ENCODE results near the gene TRABD.
A peak's percentile ranks its signal among the peaks of the same experiment; 100 is the strongest.
"Not testable (repeated sequence)": the region's sequence is repeated elsewhere in the genome, so short reads cannot be mapped to it uniquely, and the experiment has no call there.

The TRABD gene

DNA sequence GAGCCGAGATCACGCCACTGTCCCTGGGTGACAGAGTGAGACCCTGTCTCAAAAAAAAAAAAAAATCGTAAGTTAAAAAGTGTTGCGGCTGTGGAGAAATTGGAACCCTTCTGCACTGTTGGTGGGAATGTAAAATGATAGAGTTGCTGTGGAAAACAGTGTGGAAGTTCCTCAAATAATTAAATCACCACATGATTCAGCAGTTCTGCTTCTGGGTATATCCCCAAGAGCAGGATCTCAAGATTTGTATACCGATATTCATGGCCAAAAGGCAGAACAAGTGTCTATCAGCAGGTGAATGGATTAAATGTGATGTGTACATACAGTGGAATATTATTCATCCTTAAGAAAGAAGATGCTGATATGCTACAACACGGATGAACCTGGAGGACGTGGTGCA, 18.9 kb downstream of the TRABD start:
- no peak for DNase-seq (ENCODE audit: low spot score)

DNA sequence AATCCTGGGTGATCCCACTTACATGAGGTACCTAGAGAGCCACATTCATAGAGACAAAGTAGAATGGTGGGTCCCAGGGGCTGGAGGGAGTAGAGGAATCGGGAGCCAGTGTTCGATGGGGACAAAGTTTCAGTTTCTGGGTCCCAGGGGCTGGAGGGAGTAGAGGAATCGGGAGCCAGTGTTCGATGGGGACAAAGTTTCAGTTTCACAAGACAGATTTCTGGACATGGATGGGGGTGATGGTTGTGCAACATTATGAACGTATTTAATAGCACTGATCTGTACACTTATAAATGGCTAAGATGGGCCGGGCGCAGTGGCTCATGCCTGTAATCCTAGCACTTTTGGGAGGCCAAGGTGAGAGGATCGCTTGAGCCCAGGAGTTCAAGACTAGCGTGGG, 19.3 kb downstream of the TRABD start:
- DNase-seq (ENCODE audit: low spot score): not testable (repeated sequence)

DNA sequence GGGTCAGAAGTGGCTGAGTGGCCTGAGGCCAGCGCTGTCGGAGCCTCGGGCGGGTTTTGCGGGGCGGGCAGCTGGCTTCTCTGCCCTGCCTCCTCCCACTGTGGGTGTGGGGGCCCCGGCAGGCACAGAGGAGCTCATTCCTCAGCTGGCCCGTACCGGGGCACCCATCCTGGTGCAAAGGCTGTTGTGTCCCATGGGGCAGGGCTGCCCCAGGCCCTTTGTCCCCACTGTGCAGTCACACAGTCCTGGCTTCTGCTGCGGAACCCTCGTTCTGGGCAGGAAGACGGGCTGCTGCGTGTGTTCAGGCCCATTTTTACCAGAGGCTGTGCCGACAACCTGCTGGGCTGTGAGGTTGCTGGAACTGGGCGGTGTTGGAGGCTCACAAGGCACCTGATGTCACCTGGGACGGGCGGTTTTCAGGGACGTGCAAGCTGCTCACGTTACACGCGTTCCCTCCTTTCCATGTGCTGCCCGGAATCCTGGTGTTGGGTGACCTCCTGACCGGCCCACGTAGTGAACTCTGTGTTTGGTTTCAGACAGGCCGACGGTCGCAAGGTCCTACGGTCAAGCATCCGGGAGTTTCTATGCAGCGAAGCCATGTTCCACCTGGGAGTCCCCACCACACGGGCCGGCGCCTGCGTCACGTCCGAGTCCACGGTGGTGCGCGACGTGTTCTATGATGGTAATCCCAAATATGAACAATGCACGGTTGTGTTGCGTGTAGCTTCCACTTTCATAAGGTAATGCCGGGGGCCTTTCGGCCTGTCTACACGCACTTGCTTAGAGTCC, 20.3 kb downstream of the TRABD start:
- no peak for DNase-seq (ENCODE audit: low spot score)

DNA sequence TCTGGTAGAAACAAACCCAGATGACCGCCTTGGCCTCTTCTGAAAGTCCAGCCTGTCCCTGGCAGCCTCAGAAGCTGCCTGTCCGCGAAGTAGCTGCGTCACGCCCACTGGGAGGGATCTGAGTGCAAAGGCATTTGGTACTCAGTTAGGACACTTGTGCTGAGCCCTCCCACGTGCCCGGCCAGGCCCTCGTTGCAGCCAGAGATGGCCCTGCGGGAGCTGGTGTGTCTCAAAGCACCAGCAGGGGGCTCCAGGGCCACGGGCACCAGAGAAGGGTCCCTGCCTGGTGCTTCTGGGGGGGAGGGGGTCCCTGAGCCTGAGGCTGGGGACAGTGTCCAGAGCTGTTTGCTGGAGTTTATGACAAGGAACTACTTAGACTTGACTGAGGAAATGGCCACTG, 20.9 kb downstream of the TRABD start:
- DNase-seq (ENCODE audit: low spot score): no peak

DNA sequence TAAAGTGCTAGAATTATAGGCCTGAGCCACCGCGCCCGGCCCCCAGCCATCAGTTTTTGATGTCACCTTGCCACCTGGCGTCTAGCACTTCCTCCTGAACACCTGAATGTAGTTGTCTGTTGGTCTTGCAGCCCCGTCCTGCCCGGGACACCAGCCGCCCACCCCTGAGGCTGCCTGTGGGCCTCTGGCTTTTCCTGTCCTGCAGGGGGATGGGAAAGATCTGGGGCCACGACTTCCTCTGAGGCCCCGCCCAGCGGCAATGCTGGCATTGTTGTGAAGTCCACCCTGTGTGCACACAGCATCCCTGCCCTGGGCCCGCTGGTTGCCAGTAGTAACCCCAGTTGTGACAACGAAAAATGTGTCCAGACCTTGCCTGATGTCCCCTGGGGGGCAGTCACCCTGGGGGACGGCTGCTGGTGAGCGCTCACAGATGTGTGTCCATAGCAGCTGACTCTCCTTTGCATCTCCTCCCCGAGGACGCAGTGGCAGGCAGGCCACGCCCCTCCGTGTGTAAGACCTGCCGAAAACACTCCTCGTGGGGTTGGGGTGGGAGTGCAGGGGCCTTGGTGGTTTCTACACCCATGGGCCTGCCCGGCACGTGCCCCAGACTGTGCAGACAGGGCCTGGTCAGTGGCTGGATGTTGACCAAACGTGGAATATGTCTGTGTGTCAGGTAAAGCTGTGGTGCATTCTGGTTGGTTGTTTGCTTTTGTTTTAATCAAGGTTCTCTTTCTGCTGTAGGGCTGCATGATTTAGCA, 21.8 kb downstream of the TRABD start:
- no peak for DNase-seq (ENCODE audit: low spot score)

DNA sequence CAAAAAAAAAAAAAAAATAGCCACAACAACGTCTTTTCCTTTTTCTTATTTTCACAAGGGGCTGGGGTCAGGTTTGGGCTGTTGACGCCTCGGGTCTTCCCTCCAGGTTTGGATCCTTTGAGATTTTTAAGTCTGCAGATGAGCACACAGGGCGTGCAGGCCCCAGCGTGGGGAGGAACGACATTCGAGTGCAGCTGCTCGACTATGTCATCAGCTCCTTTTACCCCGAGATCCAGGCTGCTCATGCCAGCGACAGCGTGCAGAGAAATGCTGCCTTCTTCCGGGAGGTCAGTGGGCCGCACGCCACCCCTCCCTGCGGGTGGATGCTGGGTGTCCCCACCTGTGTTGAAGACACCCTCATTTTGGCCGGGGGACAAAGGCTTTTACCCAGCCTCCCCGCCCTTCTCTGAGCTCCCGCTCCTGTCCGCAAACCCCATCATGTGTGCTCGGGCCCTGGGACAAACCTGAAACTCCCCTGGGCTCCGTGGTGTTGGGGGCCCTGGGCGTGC, 22.8 kb downstream of the TRABD start:
- DNase-seq (ENCODE audit: low spot score): no peak

DNA sequence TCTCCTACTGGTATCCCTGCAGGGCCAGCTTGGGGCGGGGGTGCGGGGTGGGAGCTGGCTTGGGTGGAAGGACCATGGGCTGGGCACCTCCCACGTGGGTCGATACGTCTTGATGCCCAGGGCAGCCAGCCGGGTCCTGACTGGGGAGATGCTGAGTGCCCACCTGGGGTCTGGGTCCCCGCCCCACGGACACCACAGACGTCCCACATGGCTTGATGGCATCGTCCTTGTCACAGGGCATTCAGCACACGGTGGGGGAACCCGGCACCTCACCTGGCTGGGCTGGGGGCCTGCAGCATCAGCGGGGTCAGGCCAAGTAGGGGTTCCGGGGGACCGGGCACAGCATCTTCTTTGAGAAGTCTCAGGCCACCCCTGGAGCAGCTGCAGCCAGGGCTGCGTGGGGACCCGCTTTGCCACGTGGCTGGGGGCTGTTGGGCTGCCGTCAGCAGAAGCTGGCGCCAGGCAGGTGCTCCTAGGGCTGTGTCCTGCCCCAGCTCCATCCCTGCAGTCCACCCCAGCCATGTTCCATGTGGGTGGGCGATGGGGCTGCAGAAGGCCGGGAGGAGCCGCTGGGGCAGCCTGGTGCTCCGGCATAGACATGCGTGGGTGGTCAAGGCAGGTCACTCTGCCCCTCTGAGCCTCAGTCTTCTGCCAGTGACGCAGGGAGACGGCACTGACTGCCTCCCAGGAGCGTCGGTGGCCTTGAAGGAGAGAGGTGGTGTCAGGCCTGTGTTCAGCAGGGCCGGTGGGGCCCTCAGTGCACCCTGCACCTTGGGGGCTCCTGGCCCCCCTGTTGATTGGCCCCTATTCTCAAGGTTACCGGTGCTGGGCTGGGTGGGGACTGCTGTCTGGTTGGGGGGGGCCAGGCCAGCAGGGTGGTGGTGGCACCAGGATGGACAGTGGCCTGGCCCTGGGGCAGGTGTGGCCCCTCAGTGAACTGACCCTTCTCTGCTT, 23.5 kb downstream of the TRABD start:
- DNase-seq (ENCODE audit: low spot score): no peak

DNA sequence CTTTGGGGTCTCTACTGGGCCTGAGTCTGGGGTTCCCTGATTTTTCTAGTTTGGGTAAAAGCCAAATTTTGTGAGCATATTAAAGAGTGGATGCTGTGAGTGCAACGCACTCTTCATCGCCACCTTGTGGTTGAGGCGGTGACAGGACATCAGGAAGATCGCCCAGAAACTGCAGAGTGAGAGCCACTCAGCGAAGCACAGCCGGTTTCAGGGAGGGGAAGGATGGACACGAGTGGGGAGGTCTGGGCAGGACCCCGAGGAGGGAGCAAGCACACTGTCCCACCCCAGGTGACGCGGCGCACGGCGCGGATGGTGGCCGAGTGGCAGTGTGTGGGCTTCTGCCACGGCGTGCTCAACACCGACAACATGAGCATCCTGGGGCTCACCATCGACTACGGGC, 24.2 kb downstream of the TRABD start:
- DNase-seq (ENCODE audit: low spot score): peak; percentile 59

DNA sequence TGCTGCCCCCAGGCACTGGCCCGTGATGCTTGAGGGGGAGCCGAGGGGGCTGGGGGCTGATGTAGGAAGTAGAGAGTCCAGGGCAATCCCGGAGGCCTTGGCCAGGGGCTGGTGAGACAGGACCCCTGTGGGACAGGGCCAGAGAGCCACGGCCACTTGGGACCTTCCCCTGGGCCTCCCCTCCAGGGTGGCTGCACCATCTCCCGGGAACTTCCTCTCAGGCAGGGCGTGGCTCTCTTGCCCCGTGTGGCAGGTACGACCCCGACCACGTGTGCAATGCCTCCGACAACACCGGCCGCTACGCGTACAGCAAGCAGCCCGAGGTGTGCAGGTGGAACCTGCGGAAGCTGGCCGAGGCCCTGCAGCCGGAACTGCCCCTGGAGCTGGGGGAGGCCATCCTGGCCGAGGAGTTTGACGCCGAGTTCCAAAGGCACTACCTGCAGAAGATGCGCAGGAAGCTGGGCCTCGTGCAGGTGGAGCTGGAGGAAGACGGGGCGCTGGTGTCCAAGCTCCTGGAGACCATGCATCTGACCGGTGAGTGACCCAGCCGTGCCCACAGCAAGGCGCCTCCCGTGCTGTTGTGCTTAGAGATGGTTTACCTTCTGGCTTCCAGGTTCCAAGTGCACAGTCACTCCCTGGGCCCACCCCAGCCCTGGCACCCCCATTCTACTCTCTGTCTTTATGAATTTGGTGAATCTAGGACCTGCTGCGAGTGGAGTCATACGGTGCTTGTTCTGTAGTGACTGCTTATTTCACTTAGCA, 24.8 kb downstream of the TRABD start:
- no peak for DNase-seq (ENCODE audit: low spot score)

DNA sequence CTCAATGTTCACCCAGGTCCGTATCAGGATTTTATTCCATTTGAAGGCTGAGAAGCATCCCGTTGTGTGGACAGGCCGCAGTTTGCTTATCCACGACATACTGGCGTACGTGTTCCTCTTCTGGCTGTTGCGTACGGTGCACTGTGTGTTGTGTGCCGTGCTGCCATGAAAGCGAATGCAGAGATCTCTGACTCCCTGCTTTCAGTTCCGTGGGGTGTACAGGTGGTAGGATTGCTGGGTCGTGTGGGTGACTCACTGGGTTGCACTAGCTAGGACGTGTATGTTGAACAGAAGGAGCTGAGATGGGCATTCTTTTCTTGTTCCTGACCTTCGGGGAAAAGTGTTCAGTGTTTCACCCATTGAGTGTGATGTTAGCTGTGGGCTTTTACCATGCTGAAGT, 25.4 kb downstream of the TRABD start:
- no peak for DNase-seq (ENCODE audit: low spot score)

DNA sequence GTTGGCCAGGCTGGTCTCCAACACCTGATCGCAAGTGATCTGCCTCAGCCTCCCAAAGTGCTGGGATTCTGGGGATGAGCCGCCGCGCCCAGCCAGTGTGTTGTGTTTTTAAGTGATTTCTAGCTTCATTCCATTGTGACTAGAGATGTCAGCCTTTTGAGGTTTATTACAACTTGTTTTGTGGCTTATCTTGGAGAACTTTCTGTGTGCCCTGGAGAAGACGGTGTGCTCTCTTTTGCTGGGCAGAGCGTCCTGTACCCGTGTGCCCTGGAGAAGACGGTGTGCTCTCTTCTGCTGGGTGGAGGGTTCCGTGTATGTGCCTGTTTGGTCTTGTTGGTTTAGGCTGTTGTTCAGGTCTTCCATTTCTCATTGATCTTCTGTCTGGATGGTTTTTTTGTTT, 27.6 kb downstream of the TRABD start:
- DNase-seq (ENCODE audit: low spot score): no peak

DNA sequence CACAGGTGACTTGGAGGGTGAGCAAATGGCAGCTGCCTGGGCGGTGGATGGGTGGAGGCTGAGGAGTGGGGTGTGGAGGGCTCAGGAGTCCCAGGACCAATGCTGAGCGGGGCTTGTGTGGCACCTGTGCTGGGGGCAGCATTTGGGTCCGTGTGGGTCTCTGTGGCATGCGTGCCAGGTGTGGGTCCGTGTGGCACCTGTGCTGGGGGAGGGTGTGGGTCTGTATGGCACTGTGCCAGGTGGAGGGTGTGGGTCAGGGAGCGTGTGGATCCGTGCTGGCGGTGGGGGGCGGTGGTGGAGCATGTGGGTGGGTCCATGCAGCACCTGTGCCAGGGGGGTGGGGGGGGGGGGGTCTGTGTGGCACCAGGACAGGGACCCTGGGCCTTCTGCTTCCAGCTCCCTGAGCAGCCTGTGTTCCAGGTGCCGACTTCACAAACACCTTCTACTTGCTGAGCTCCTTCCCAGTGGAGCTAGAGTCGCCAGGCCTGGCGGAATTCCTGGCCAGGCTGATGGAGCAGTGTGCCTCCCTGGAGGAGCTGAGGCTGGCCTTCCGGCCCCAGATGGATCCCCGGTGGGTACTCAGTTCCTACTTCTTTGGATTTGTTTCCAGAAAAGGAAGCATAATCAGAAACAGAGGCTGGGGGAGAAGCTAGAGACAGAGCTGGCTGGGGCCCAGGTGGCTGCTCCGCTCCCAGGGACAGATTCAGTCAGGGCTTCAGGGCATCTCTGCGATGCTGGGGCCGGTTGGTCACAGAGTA, 29.8 kb downstream of the TRABD start:
- no peak for DNase-seq (ENCODE audit: low spot score)

DNA sequence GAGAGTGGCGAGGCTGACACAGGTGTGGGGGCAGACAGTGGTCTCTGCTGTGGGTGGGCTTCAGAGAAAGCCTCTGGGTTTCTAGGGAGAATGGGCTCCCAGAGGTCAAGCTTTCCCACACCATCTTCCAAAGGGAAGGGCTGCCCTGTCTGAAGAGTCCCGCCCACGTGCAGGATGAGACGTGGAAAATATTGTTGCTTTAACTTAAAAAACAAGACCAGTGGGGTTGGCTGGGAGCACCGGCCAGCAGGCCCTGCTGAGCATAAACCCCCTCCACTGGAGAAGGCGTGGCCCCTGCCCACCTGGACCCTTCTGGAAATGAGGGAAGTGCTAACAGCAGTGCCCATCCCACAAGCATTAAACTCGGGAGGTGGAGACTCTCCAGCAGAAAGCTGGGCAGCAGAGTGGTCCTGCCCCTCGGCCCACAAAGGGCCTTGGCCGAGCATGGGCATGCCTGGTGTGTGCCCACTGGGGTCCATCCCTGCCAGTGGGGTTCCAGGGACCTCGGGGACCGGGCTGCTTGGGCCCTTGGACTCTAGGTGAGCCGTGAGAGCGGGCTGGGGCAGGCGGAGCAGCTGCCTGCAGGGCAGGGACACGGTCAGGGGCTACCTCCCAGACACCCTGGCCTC, 30.5 kb downstream of the TRABD start:
- no peak for DNase-seq (ENCODE audit: low spot score)

DNA sequence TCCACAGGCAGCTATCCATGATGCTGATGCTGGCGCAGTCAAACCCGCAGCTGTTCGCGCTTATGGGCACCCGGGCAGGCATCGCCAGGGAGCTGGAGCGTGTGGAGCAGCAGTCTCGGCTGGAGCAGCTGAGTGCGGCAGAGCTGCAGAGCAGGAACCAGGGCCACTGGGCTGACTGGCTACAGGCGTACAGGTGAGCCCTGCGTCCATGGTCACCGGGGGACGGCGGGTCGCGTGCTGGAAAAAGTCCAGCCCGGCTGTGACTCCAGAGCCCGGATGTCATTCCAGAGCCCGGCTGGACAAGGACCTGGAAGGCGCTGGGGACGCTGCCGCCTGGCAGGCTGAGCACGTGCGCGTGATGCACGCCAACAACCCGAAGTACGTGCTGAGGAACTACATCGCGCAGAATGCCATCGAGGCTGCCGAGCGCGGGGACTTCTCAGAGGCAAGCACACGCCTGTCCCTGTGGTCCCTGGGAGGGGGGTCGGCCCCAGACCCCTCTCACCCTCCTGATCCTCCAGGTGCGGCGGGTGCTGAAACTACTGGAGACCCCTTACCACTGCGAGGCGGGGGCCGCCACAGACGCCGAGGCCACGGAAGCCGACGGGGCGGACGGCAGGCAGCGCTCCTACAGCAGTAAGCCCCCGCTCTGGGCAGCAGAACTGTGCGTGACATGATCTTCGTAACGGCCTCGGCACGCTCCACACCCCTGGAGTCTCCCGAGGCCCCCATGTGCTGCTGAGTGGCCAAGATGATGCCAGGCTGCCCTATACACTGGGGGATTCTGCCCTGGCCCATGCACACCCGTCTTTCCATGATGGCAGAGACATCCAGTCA, 31.2 kb downstream of the TRABD start:
- no peak for DNase-seq (ENCODE audit: low spot score)

DNA sequence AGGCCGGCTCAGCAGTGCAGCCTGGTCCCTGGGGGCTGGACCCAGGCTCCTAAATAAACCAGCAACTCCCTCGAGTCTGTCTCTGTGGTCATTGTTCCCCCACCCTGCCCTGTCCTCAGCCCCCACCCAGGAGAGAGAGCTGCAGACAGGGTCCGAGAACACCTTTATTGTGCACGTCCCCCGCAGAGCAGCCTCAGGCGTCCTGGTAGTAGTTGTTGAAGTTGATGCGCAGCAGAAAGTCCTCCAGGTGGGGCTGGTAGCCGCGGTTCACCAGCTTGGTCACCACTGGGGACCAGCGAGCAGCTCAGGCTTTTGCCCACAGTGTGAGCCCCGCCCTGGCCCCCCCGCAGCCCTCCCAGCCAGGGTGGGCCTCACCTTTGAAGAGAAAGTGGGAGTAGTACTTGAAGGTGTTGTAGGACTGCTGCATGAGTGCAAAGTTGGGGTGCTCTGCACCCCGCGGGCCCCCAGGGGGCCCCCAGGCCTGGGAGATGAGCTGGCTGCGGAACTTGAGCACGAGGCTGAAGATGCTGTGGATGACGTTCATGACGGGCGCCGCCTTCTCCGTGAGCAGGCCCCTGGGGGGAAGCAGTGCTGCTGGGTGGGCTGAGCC, 31.9 kb downstream of the TRABD start:
- no peak for DNase-seq (ENCODE audit: low spot score)

DNA sequence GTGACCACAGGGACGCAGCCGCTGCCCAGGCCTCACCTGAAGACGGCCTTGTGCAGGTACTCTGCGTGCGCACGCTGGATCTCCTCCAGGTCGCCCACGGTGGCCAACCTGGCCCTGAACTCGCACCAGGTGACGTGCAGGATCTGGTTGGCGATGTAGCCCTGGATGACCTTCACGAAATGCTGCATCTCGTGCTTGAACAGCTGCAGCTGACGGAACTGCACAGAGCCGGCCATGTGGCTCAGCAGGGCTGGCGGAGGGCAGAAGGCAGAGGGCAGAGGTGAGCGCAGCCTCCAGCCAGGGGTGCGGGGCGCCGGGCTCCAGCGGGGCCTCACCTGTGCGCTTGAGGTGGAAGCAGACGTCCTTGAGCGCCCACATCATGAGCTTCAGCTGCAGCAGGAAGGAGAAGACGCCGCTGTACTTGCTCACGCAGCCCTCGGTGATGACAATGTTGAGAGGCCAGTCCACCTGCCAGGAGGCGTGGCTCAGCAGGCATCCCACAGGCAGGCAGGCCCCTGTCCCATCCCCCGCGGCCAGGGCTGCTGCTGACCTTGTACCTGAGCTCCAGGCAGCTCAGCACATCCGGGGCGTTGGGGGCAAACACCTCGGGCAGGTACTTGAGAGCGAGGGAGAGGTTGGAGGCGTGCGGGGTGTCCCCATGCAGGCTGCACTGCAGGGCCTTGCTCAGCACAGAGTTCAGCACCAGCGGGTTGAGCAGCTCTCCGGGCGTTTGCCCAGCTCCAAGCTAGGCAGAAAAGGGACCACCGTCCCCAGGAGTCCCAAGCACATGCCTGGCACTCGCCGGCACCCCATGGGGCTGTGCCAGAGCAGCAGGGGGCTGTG, 32.7 kb downstream of the TRABD start:
- DNase-seq (ENCODE audit: low spot score): no peak

DNA sequence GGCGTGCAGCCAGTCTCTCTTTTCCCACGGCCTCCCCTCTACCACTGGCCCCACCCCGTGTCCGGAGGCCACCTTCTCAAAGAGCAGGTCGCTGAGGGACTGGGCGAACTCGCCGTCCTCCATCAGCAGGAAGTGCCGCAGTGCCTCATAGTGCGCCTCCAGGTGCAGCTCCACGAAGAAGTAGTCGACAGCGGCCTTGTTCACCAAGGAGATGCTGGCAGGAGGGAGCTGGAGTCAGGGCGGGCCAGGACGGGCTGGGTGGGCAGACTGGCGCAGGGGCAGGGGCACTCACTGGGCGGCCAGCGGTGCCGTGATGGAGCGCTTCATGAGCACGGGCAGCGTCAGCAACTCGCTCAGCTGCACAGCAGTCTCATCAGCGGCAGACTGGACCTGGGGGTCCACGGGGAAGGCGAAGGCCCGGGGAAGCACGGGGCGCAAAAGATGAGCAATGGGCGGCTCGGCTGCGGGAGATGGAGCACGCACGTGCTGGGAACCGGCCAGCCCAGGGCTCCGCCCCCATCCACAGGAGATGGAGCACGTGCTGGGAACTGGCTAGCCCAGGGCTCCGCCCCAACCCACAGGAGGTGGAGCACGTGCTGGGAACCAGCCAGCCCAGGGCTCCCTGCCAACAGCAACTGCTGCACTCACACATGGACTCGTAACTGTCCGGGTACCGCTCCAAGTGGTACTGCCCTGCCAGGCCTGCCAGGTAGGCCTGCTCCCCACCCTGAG, 33.4 kb downstream of the TRABD start:
- no peak for DNase-seq (ENCODE audit: low spot score)

Measured in CD4-positive, alpha-beta T cell treated with Interleukin-6 at 100 ng/mL for 8 hours (primary cell).